B cell (primary cell): ENCODE results near the gene BCS1L. TPM values are rescaled to one million over a fixed set of nuclear protein-coding genes. Genes with fewer than 3 reads are reported as not detected.

ENCODE experiments used
- ATAC-seq: fragments of 200-7000 bp; cut with Tn5 transposase; one replicate; pipeline ENCODE4 v1.10.0; 2021; ENCODE audit warnings: low read depth, mild to moderate bottlenecking, moderate number of reproducible peaks, moderate library complexity
- CTCF ChIA-PET: fragments of 350-600 bp; sonication (Branson Sonifier 250); formaldehyde crosslinking; loops from one replicate; lab custom pipeline; 2021; ENCODE audit warnings: antibody characterized with exemption, inconsistent platforms; lab: Charles Lee
- POLR2A ChIA-PET: fragments of 350-600 bp; sonication (Branson Sonifier 250); formaldehyde crosslinking; loops from one replicate; lab custom pipeline; 2021; ENCODE audit warnings: antibody characterized with exemption; lab: Charles Lee
- DNase-seq: peaks from one replicate; pipeline ENCODE4 v3.0.0; 2013
- H2AFZ ChIP-seq: 2 replicates; pipeline ENCODE4 v1.6.1; 2012; ENCODE audit warnings: mild to moderate bottlenecking, low read depth, low read length; ENCODE audit not compliant: insufficient read depth, poor library complexity, severe bottlenecking
- H3K27ac ChIP-seq, 2 donors: 1 replicate in 1 of 2; 2 replicates in 1 of 2; pipeline ENCODE4 v1.5.1; 2012 to 2013; ENCODE audit warnings: low read length in 2 of 2, mild to moderate bottlenecking in 2 of 2, moderate library complexity in 1 of 2
- H3K27me3 ChIP-seq, 4 experiments: fragments of 200-600 bp in 1 of 4; sonication (generic) in 1 of 4; replicated peaks in 1 of 4; 1 replicate in 2 of 4; 2 replicates in 2 of 4; pipeline versions ENCODE4 v1.6.1 to v1.7.0; 2013 to 2016; ENCODE audit warnings: low read length in 3 of 4, mild to moderate bottlenecking in 2 of 4, mixed read lengths in 1 of 4, moderate library complexity in 1 of 4; ENCODE audit not compliant: insufficient read depth in 4 of 4, control insufficient read depth in 3 of 4; ENCODE audit errors: control extremely low read depth in 1 of 4
- H3K36me3 ChIP-seq, 2 experiments: replicated peaks in 1 of 2; 1 replicate in 1 of 2; 2 replicates in 1 of 2; pipeline versions ENCODE4 v1.6.1 to v1.7.1; 2013; ENCODE audit warnings: low read length in 1 of 2; ENCODE audit not compliant: insufficient read depth in 2 of 2, control insufficient read depth in 1 of 2; ENCODE audit errors: control extremely low read depth in 1 of 2, extremely low read depth in 1 of 2
- H3K4me1 ChIP-seq, 2 donors: fragments of 200-600 bp in 1 of 2; sonication (generic) in 1 of 2; 1 replicate in 1 of 2; 2 replicates in 1 of 2; pipeline versions ENCODE4 v1.5.1 to v1.6.1; 2013 to 2017; ENCODE audit warnings: low read length in 2 of 2; ENCODE audit not compliant: control insufficient read depth in 2 of 2, insufficient read depth in 2 of 2
- H3K4me2 ChIP-seq: replicated peaks from 2 replicates; pipeline ENCODE3; 2012; ENCODE audit warnings: mild to moderate bottlenecking, low read depth, low read length; ENCODE audit not compliant: poor library complexity, severe bottlenecking
- H3K4me3 ChIP-seq, 5 experiments: fragments of 200-600 bp in 1 of 5; sonication (generic) in 1 of 5; 1 replicate in 3 of 5; 2 replicates in 2 of 5; pipeline versions ENCODE4 v1.5.1 to v1.7.0; 2011 to 2016; ENCODE audit warnings: low read length in 4 of 5, mild to moderate bottlenecking in 4 of 5, low read depth in 2 of 5, control low read depth in 1 of 5, moderate library complexity in 1 of 5; ENCODE audit not compliant: insufficient read depth in 1 of 5; ENCODE audit errors: control extremely low read depth in 1 of 5, extremely low read depth in 1 of 5
- H3K79me2 ChIP-seq: fragments of 200-600 bp; sonication (generic); one replicate; pipeline ENCODE4 v1.6.0; 2016; ENCODE audit warnings: low read length; ENCODE audit not compliant: control insufficient read depth, insufficient read depth
- H3K9ac ChIP-seq: fragments of 200-600 bp; sonication (generic); 2 replicates; pipeline ENCODE4 v1.6.1; 2017; ENCODE audit warnings: mild to moderate bottlenecking, low read length, moderate library complexity
- H3K9me3 ChIP-seq, 3 donors: one replicate each; pipeline versions ENCODE4 v1.6.1 to v1.7.1; 2013; ENCODE audit warnings: low read length in 2 of 3; ENCODE audit not compliant: control insufficient read depth in 2 of 3, insufficient read depth in 1 of 3; ENCODE audit errors: control extremely low read depth in 1 of 3
- H4K20me1 ChIP-seq: 2 replicates; pipeline ENCODE4 v1.6.0; 2012; ENCODE audit warnings: mild to moderate bottlenecking, low read length; ENCODE audit not compliant: insufficient read depth, control insufficient read depth, poor library complexity, severe bottlenecking
- H3K27ac Mint-ChIP-seq: one replicate; pipeline ENCODE4 v1.8.0; 2021; ENCODE audit warnings: mixed read lengths
- H3K27me3 Mint-ChIP-seq: one replicate; pipeline ENCODE4 v1.8.0; 2021; ENCODE audit warnings: mixed read lengths
- H3K4me1 Mint-ChIP-seq: one replicate; pipeline ENCODE4 v1.8.0; 2021; ENCODE audit warnings: mixed read lengths
- H3K4me3 Mint-ChIP-seq: one replicate; pipeline ENCODE4 v1.8.0; 2021; ENCODE audit warnings: mixed read lengths
- H3K9me3 Mint-ChIP-seq: one replicate; pipeline ENCODE4 v1.8.0; 2022; ENCODE audit warnings: mixed read lengths; ENCODE audit not compliant: insufficient read depth
- EZH2 ChIP-seq: IDR thresholded peaks from 2 replicates; pipeline ENCODE4 v1.6.1; 2012; ENCODE audit warnings: borderline replicate concordance, low read depth, mild to moderate bottlenecking, moderate library complexity, low read length; ENCODE audit not compliant: insufficient read depth, poor library complexity, severe bottlenecking
- WGBS: methylation state at CpG from one replicate; pipeline ENCODE4 v1.1.5; 2013; ENCODE audit warnings: missing lambda C conversion rate; ENCODE audit not compliant: insufficient coverage; 5-methylcytosine and 5-hydroxymethylcytosine counted together
- intact Hi-C: fragments of 100-400 bp; cut with micrococcal nuclease; formaldehyde crosslinking; loops from one replicate; pipeline ENCODE4 v1.10.0; 2022
- polyA plus RNA-seq: library from polyadenylated mRNA; depleted of rRNA; stranded (reverse); fragments of >200 nt; gene quantifications from 2 replicates; pipeline ENCODE4 v1.2.3, GENCODE V29; 2012
- total RNA-seq, 2 donors: library from RNA; stranded (reverse); fragments of 120-200 nt in 1 of 2; gene quantifications; 1 replicate in 1 of 2; 2 replicates in 1 of 2; pipeline versions ENCODE4 v1.2.3 to v1.2.4, GENCODE V29; 2013 to 2022
- TF ChIP-seq, protein P1 (sequence below): fragments of 200-600 bp; IDR thresholded peaks from one replicate; pipeline ENCODE4 v1.8.0; 2022; ENCODE audit warnings: antibody characterized with exemption, mild to moderate bottlenecking

Gene BCS1L
- total and polyA plus RNA-seq, 2 donors (not counting 1 experiment from before 2014, with no cell fraction given), result 56.1 to 104 TPM

DNA sequence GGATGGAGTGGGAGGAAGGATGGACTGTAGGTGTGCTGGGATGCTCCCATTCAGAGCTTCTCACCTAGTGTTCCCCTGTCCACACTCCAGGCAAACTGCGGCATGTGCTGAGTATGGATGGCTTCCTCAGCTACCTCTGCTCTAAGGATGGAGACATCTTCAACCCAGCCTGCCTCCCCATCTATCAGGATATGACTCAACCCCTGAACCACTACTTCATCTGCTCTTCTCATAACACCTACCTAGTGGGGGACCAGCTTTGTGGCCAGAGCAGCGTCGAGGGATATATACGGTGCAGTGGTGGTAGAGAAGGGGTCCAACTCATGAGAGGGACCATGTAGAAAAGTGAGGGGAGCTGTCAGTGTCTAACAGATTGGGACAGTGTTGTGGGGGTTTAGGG is 31.5 kb upstream of the BCS1L start:
- TF ChIP-seq EZH2, result no peak
- TF ChIP-seq, protein P1, sequence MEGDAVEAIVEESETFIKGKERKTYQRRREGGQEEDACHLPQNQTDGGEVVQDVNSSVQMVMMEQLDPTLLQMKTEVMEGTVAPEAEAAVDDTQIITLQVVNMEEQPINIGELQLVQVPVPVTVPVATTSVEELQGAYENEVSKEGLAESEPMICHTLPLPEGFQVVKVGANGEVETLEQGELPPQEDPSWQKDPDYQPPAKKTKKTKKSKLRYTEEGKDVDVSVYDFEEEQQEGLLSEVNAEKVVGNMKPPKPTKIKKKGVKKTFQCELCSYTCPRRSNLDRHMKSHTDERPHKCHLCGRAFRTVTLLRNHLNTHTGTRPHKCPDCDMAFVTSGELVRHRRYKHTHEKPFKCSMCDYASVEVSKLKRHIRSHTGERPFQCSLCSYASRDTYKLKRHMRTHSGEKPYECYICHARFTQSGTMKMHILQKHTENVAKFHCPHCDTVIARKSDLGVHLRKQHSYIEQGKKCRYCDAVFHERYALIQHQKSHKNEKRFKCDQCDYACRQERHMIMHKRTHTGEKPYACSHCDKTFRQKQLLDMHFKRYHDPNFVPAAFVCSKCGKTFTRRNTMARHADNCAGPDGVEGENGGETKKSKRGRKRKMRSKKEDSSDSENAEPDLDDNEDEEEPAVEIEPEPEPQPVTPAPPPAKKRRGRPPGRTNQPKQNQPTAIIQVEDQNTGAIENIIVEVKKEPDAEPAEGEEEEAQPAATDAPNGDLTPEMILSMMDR, result no peak
- ChIA-PET CTCF (no interaction called here), POLR2A (no interaction called here)
- H3K4me1 Mint-ChIP-seq, result peaks cover 4% of the 10 kb centered on the region
- Histone ChIP-seq H2AFZ (no peak overlapping the region), H3K4me2 (no peak overlapping the region), H3K27ac (no peak overlapping the region), H4K20me1 (no peaks in the 10 kb centered on the region), H3K4me1 (peaks cover 0 to 3% of the 10 kb centered on the region in 2 donors), H3K9me3 (no peaks in the 10 kb centered on the region), H3K9ac (no peak overlapping the region), H3K27me3 (no peaks in the 10 kb centered on the region), H3K79me2 (no peaks in the 10 kb centered on the region), H3K36me3 (peaks cover 0 to 1% of the 10 kb centered on the region in 2 experiments), H3K4me3 (no peak overlapping the region)
- H3K4me3 Mint-ChIP-seq, result no peak overlapping the region
- no peak for DNase-seq
- WGBS, result 100% methylated on average over 1 of the region's 4 CpGs
- H3K9me3 Mint-ChIP-seq, result no peaks in the 10 kb centered on the region
- no peaks in the 10 kb centered on the region for H3K27me3 Mint-ChIP-seq
- no peak overlapping the region for H3K27ac Mint-ChIP-seq
- ATAC-seq, result no peak
- intact Hi-C loops, result no loop called here

DNA sequence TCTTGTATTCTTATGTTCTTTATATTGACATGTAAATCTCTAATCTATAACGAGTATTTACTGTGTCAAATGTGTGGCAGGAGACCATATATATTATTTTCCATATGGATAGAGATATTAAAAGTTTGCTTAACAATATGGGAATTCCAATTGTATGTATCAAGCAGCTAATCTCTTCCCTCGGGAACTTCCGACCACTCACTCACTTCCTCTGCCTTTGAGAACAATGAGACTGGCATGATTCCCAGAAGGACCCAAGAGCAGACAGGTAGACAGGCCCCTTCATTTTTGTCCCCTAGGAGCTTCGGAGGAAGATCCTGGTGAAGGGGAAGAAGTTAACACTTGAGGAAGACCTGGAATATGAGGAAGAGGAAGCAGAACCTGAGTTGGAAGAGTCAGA is 27.6 kb upstream of the BCS1L start:
- POLR2A ChIA-PET, result interaction anchor here (0.6 kb wide), 1 partner anchor 8 kb away, joined by 4 read pairs; no protein-coding TSS in a partner anchor
- H4K20me1 ChIP-seq, result no peaks in the 10 kb centered on the region
- intact Hi-C loops, result no loop called here
- H3K9me3 ChIP-seq, result no peaks in the 10 kb centered on the region
- no peak overlapping the region for H3K27ac ChIP-seq
- no peak overlapping the region for H3K27ac Mint-ChIP-seq
- peaks cover 0 to 37% of the 10 kb centered on the region in 2 experiments for H3K36me3 ChIP-seq
- H3K9me3 Mint-ChIP-seq, result no peaks in the 10 kb centered on the region
- H3K4me2 ChIP-seq, result no peak overlapping the region
- H3K4me3 Mint-ChIP-seq, result no peak overlapping the region
- H3K4me1 ChIP-seq, result no peaks in the 10 kb centered on the region
- H3K4me3 ChIP-seq, result no peak overlapping the region
- DNase-seq, result no peak
- no peaks in the 10 kb centered on the region for H3K27me3 ChIP-seq
- no peak overlapping the region for H2AFZ ChIP-seq
- CTCF ChIA-PET, result no interaction called here
- TF ChIP-seq, protein P1, result no peak
- no peak for TF ChIP-seq EZH2
- ATAC-seq, result no peak
- no peak overlapping the region for H3K9ac ChIP-seq
- no peaks in the 10 kb centered on the region for H3K4me1 Mint-ChIP-seq
- WGBS, result 91% methylated on average over 1 of the region's 4 CpGs
- no peaks in the 10 kb centered on the region for H3K79me2 ChIP-seq
- H3K27me3 Mint-ChIP-seq, result no peaks in the 10 kb centered on the region
